AG09319 (cell line): Measurements from ENCODE around the gene B4GALT1.

Source experiments
- DNase-seq: peaks from one replicate; pipeline ENCODE4 v3.0.0-alpha.2; 2010; ENCODE audit warnings: low read depth; ENCODE audit errors: extremely low read depth
- CTCF ChIP-seq: IDR thresholded peaks from 2 replicates; pipeline ENCODE4 v1.5.1; 2011; ENCODE audit warnings: low read depth, mild to moderate bottlenecking, inconsistent platforms, low read length, moderate library complexity

Gene B4GALT1

DNA sequence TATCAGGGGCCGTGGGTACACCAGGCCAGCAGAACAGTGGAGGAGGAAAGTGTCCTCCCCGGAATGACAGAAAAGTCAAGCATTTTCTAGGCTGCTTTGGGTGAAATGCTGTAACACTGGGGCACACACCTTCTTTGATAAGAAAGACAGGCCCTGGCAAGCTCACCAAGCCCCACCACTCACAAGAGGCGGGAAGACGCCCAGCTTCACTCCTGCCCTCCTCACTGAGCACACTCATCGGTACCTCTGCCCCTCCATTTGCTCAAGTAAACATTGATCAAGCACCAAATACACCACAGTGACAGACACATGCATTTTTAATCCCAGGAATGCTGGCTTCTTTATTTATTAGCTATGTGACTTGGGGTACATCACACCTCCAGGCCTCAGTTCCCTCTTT lies 43.1 kb downstream of the B4GALT1 start:
- no peak for TF ChIP-seq CTCF
- DNase-seq, result no peak

DNA sequence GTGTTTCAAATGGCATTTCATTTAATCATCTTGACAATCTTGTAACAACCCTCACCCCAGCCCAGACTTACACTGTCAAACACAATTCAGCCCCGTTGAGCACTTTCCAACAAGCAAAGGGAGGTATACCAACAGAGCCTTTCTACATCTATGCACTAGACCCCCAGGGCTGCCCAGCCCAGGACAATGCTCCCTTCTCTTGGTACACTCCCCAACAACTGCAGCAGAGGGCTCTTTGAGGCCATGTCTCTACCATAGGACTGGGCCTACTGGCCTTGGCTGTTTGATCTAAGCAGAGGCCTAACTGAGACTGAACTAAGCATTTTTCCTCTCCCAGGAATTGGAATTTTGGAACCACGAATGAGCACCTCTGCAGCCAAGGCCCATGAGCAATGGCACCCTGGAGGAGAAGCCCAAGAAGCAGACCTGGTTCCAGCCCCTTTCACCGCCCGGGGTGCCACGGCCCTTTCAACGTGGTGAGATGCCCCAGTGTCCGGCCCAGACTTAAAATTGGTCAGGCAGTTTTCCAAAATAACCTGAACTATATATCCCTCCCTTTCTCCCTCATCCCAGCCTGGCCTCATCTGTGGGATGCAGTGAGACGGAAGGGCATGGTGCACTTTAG lies 43.6 kb downstream of the B4GALT1 start:
- no peak for DNase-seq
- TF ChIP-seq CTCF, result no peak

GRCh38 chr9:33120620-33121019 lies 46.5 kb downstream of the B4GALT1 start:
- no peak for TF ChIP-seq CTCF

DNA sequence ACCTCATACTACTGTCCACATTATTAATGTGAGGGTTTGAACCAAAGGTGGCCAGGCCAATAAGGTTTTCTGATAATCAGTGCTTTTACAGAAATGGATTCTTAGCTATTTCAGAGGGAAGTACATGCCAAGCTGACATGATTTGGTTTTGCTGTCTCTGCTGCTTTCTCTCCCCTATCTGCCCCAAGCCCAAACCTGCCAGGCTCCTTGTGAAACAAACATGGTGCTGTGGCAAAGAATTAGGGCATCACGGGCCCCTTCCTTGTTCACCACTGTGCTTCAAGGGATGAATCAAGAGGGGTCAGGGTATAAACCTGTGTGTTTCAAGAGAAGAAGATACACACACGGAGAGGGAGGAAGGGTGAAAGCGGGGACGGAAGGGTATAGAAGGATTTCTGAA lies 49.3 kb downstream of the B4GALT1 start:
- no peak for TF ChIP-seq CTCF

More at GRCh38 chr9:33120620-33121019, 46.5 kb downstream of the B4GALT1 start:
- no peak for DNase-seq

GRCh38 chr9:33117306-33117705 lies 49.8 kb downstream of the B4GALT1 start:
- no peak for DNase-seq
- TF ChIP-seq CTCF, result no peak

More for the DNA sequence above, 49.3 kb downstream of the B4GALT1 start:
- DNase-seq, result no peak

- no peak for TF ChIP-seq CTCF
- no peak for DNase-seq
Observed at GRCh38 chr9:33116860-33117259, 50.3 kb downstream of the B4GALT1 start.

DNA sequence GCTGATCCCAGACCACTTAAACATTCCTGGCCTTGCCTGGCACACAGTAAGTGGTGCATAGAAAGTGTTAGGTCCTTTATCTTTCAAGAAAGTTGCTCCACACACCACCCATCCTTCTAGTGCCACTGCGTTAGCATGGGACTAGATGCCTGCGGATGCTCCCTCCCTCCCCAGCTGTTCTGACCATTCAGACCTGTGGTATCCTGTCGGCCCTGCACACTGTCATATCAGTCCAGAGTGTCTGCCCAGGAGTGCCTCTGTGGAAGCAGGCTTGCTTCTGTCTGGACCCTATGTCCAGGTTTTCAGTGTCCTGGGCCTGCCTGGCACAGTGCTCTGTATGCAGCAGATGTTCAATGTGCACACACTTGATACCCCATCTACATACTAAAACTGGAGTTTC lies 52.4 kb downstream of the B4GALT1 start:
- no peak for DNase-seq
- no peak for TF ChIP-seq CTCF
